BLaER1 treated with 17β-estradiol and CSF1 and Interleukin-3, amounts not matched to agents 10 nM and 100 nM (cell line): ENCODE data around the gene RFXANK.
A peak's percentile ranks its signal among the peaks of the same experiment; 100 is the strongest.

Experiments used
- H3K27ac ChIP-seq, 11 experiments: shearing (Covaris generic); formaldehyde crosslinking; 2 replicates each; pipeline ENCODE4 v1.8.1; 2022
- H3K27me3 ChIP-seq, 11 experiments: shearing (Covaris generic); formaldehyde crosslinking; 2 replicates each; pipeline ENCODE4 v1.8.1; 2022
- H3K36me3 ChIP-seq, 11 experiments: shearing (Covaris generic); formaldehyde crosslinking; 2 replicates each; pipeline ENCODE4 v1.8.1; 2022
- H3K4me1 ChIP-seq, 10 experiments: shearing (Covaris generic); formaldehyde crosslinking; 2 replicates each; pipeline ENCODE4 v1.8.1; 2022
- H3K4me2 ChIP-seq, 11 experiments: shearing (Covaris generic); formaldehyde crosslinking; 2 replicates each; pipeline ENCODE4 v1.8.1; 2022
- H3K4me3 ChIP-seq, 10 experiments: shearing (Covaris generic); formaldehyde crosslinking; 2 replicates each; pipeline ENCODE4 v1.8.1; 2022
- H3K9ac ChIP-seq, 11 experiments: shearing (Covaris generic); formaldehyde crosslinking; 2 replicates each; pipeline ENCODE4 v1.8.1; 2022
- H3K9me3 ChIP-seq, 11 experiments: shearing (Covaris generic); formaldehyde crosslinking; replicated peaks in 1 of 11; 2 replicates each; pipeline ENCODE4 v1.8.1; 2022
- H4K20me1 ChIP-seq, 11 experiments: shearing (Covaris generic); formaldehyde crosslinking; 2 replicates each; pipeline ENCODE4 v1.8.1; 2022
- Cebpa-rat ChIP-seq, 11 experiments: shearing (Covaris generic); IDR thresholded peaks; 2 replicates each; pipeline ENCODE4 v1.8.1; 2022

RFXANK gene

DNA sequence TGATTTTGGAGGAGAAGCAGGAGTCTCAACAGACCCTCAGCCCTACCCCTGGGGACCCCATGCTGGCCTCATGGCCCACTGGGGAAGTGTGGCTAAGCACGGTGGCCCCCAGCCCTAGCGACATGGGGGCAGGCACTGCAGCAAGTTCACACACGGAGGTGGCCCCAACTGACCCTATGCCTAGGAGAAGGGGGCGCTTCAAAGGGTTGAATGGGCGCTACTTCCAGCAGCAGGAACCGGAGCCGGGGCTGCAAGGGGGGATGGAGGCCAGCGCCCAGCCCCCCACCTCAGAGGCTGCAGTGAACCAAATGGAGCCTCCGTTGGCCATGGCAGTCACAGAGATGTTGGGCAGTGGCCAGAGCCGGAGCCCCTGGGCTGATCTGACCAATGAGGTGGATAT, 34.6 kb downstream of the RFXANK start:
- Histone ChIP-seq H3K4me3 (no peak overlapping the region), H3K27me3 (peaks cover 0 to 22% (median 20%) of the 10 kb centered on the region in 11 experiments; a peak in 20 of 22 replicates), H3K9me3 (no peaks in the 10 kb centered on the region), H3K27ac (no peak overlapping the region), H3K9ac (no peak overlapping the region), H4K20me1 (peaks cover 0 to 8% (median 0%) of the 10 kb centered on the region in 11 experiments; a peak in 3 of 22 replicates), H3K4me2 (no peak overlapping the region), H3K36me3 (no peaks in the 10 kb centered on the region), H3K4me1 (peaks cover 0 to 12% (median 9%) of the 10 kb centered on the region in 10 experiments; a peak in 11 of 20 replicates)
- TF ChIP-seq Cebpa-rat (IDR thresholded peaks at IDR 0.05), result no peak

DNA sequence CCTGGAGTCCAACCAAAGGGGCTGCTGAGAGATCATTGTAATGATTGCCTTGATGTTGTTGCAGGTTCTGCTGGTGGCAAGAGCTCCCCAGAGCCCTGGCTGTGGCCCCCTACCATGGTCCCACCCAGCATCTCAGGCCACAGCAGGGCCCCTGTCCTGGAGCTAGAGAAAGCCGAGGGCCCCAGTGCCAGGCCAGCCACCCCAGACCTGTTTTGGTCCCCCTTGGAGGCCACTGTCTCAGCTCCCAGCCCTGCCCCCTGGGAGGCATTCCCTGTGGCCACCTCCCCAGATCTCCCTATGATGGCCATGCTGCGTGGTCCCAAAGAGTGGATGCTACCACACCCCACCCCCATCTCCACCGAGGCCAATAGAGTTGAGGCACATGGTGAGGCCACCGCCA, 35.2 kb downstream of the RFXANK start:
- H3K9ac ChIP-seq, result no peak overlapping the region
- peaks cover 0 to 12% (median 9%) of the 10 kb centered on the region in 10 experiments; a peak in 11 of 20 replicates for H3K4me1 ChIP-seq
- peaks cover 0 to 8% (median 0%) of the 10 kb centered on the region in 11 experiments; a peak in 3 of 22 replicates for H4K20me1 ChIP-seq
- H3K27me3 ChIP-seq, result peaks cover 0 to 22% (median 20%) of the 10 kb centered on the region in 11 experiments; a peak in 20 of 22 replicates
- no peaks in the 10 kb centered on the region for H3K9me3 ChIP-seq
- no peak overlapping the region for H3K4me2 ChIP-seq
- no peak for TF ChIP-seq Cebpa-rat (IDR thresholded peaks at IDR 0.05)
- H3K4me3 ChIP-seq, result no peak overlapping the region
- no peaks in the 10 kb centered on the region for H3K36me3 ChIP-seq
- no peak overlapping the region for H3K27ac ChIP-seq

DNA sequence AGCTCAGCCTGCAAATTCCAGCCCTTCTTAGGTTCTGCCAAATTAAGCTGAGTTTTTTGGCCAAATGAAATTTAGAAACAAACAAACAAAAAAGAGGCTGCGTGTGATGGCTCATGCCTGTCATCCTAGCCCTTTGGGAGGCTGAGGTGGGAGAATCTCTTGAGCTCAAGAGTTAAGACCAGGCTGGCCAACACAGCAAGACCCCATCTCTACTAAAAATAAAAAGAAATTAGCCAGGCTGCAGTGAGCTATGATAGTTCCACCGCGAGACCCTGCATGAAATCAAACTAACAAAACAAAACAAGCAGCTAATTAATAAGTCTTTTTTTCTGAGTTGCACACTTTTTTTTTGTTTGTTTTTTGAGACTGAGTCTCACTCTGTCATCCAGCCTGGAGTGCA, 37.6 kb downstream of the RFXANK start:
- Histone ChIP-seq H3K27me3 (peaks cover 0 to 12% (median 10%) of the 10 kb centered on the region in 11 experiments; a peak in 19 of 22 replicates), H3K36me3 (no peaks in the 10 kb centered on the region)

DNA sequence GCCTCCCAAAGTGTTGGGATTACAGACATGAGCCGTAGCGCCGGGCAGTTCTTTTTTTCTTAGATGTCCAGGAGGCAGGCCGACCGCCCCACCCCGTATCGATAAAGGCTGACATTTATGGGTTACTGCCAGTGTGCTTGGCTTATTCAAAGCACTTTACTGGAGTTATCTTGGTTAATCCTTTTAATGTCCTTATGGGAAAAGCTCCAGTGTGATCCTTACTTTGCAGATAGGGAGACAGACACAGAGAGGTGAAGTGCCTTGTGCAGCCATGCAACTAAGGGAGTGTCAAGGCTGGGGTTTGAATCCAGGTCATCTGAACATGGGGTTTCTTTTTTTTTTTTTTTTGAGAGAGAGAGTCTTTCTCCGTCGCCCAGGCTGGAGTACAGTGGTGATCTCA, 38.9 kb downstream of the RFXANK start:
- Histone ChIP-seq H3K27ac (no peak overlapping the region), H3K4me1 (no peaks in the 10 kb centered on the region), H3K36me3 (no peaks in the 10 kb centered on the region), H3K9me3 (peaks cover 27 to 32% (median 29%) of the 10 kb centered on the region in 11 experiments), H4K20me1 (peaks cover 0 to 8% (median 0%) of the 10 kb centered on the region in 11 experiments; a peak in 2 of 22 replicates), H3K4me2 (no peak overlapping the region), H3K4me3 (no peak overlapping the region), H3K9ac (no peak overlapping the region), H3K27me3 (no peaks in the 10 kb centered on the region; a peak in 1 of 22 replicates)
- no peak for TF ChIP-seq Cebpa-rat (IDR thresholded peaks at IDR 0.05)

More for the DNA sequence above, 37.6 kb downstream of the RFXANK start:
- no peak for TF ChIP-seq Cebpa-rat (IDR thresholded peaks at IDR 0.05)
- H3K4me3 ChIP-seq, result no peak overlapping the region
- no peak overlapping the region for H3K4me2 ChIP-seq
- H3K27ac ChIP-seq, result no peak overlapping the region
- H4K20me1 ChIP-seq, result peaks cover 0 to 8% (median 0%) of the 10 kb centered on the region in 11 experiments; a peak in 2 of 22 replicates
- H3K9ac ChIP-seq, result no peak overlapping the region
- H3K4me1 ChIP-seq, result peaks cover 0 to 10% (median 9%) of the 10 kb centered on the region in 10 experiments; a peak in 11 of 20 replicates
- H3K9me3 ChIP-seq, result peaks cover 14 to 19% (median 16%) of the 10 kb centered on the region in 11 experiments

DNA sequence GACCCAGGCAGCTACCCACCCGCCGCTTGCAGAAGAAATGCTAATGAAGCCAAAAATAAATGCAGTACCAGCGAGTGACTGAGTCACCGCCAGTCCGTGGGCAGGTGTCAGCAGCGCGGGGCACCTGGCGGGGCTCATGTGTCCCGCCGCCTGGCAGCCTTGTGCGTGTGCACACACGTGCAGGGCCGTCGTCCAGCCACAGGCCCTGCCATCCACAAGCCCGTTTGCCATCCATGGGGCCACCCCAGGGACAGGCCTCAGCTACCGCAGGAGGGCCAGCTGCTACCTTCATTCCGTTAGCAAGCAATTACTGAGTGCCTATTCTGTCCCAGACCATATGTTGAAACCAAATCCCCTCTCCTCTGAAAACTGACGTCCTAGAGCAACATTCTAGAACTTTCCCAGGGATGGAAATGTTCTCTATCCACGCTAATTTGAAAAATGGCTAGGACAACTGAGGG, 40.2 kb downstream of the RFXANK start:
- H3K9me3 ChIP-seq, result peaks cover 34 to 44% (median 39%) of the 10 kb centered on the region in 11 experiments
- no peaks in the 10 kb centered on the region for H3K36me3 ChIP-seq
- no peaks in the 10 kb centered on the region for H3K4me1 ChIP-seq
- H3K9ac ChIP-seq, result no peak overlapping the region
- no peak for TF ChIP-seq Cebpa-rat (IDR thresholded peaks at IDR 0.05)
- no peaks in the 10 kb centered on the region; a peak in 1 of 22 replicates for H3K27me3 ChIP-seq
- H3K27ac ChIP-seq, result no peak overlapping the region
- no peaks in the 10 kb centered on the region; a peak in 1 of 22 replicates for H4K20me1 ChIP-seq
- no peak overlapping the region for H3K4me2 ChIP-seq
- H3K4me3 ChIP-seq, result no peak overlapping the region

DNA sequence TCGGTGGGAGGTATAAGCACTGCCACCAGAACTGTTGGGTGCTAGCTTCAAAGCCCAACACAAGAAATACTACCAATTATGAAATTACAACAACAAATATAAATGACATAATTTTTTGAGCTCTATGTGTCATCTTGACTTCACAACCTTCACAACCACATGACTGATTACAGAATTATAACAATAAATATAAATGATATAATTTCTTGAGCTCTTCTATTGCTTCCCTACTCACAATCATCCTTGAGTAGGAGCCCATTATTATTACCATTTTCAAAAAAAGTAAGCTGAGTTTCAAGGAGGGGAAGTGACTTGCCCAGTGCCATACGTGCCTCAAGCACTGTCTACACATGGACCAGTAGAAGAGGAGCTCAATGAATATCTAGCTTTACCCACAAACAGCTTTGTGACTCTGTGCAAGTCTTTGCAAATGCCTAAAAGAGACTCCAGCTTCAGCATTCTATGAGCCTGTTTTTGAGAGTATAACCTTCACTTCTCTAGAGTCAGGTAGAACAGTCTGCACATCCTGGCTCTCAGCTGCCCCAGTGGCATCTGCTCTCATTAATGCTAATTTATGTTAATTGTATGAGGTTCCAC, 42.3 kb downstream of the RFXANK start:
- H3K27ac ChIP-seq, result no peak overlapping the region
- H3K4me2 ChIP-seq, result no peak overlapping the region
- TF ChIP-seq Cebpa-rat (IDR thresholded peaks at IDR 0.05), result no peak
- no peak overlapping the region for H3K9ac ChIP-seq
- H3K9me3 ChIP-seq, result peaks cover 34 to 44% (median 39%) of the 10 kb centered on the region in 11 experiments
- no peaks in the 10 kb centered on the region for H4K20me1 ChIP-seq
- peak overlapping the region in 2 of 10 experiments; percentile 3 to 26; a peak in 2 of 20 replicates for H3K4me3 ChIP-seq
- H3K4me1 ChIP-seq, result no peaks in the 10 kb centered on the region
- no peaks in the 10 kb centered on the region for H3K36me3 ChIP-seq
- no peaks in the 10 kb centered on the region for H3K27me3 ChIP-seq

DNA sequence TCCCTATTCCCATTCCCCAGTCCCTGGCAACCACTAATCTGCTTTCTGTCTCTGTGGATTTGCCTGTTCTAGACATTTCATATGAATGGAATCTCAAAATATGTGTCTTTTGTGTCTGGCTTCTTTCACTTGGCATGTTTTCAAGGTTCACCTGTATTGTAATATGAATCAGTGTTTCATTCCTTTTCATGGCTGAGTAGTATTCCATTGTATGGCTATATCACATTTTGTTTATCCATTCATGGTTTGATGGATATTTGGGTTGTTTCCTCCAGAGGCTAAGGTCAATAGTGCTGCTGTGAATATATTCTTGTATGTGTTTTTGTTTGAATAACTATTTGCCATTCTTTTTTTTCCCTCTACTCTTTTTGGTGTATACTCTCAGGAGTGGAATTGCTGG, 44.1 kb downstream of the RFXANK start:
- no peak for TF ChIP-seq Cebpa-rat (IDR thresholded peaks at IDR 0.05)
- Histone ChIP-seq H3K27ac (no peak overlapping the region), H3K9ac (no peak overlapping the region), H3K4me1 (no peaks in the 10 kb centered on the region), H3K36me3 (no peaks in the 10 kb centered on the region), H3K4me2 (no peak overlapping the region), H3K27me3 (no peaks in the 10 kb centered on the region), H3K9me3 (peaks cover 34 to 44% (median 39%) of the 10 kb centered on the region in 11 experiments), H3K4me3 (no peak overlapping the region), H4K20me1 (no peaks in the 10 kb centered on the region)

DNA sequence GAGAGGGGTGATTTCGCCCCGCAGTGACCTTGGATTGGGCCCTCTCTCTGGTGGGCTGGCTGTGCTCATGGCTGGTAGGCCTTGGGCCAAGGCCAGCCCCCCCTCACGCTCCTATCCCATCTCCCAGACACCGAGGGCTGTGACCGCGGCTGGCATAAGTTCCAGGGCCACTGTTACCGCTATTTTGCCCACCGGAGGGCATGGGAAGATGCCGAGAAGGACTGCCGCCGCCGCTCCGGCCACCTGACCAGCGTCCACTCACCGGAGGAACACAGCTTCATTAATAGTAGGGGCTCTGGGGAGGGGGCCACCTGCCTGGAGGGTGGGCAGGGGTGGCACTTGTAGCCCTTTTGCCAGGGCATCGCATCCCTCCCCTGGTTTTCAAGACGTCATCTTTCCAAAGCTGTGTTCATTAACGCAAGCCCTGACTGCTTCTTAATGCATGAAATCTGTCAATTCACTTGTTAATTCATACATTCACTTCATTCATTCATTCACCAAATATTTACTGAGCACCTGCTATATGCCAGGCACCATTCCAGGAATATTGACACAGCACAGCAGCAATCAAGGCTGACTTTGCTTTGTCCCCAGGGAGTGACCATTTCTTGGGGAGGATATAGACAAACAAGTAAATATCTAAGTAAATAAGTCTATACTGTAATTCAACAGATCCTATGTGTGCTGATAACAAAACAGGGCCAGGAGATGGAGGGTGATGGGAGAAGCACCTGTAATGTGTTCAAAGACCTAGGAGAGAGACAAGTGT, 46.3 kb downstream of the RFXANK start:
- Histone ChIP-seq H3K36me3 (no peaks in the 10 kb centered on the region), H3K27me3 (no peaks in the 10 kb centered on the region), H3K9me3 (peaks cover 31 to 39% (median 37%) of the 10 kb centered on the region in 11 experiments), H3K4me3 (no peak overlapping the region), H3K9ac (no peak overlapping the region), H3K4me1 (no peaks in the 10 kb centered on the region), H3K4me2 (no peak overlapping the region), H3K27ac (no peak overlapping the region), H4K20me1 (no peaks in the 10 kb centered on the region)
- TF ChIP-seq Cebpa-rat (IDR thresholded peaks at IDR 0.05), result no peak

DNA sequence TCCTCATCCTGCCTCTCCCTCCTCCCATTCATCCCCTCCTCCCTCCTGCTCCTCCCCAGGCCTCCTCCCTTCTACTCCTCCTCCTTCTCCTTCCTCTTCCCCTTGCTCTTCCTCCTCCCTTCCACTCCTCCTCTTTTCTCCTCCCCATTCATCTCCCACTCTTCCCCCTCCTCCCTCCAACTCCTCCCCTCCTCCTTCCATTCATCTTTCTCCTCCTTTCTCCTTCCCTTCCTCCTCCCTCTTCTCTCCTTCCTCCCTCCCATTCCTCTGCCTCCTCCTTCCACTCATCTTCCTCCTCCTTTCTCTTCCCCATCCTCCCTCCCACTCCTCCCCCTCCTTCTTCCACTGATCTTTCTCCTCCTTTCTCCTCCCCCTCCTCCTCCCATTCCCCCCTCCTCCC, 47.6 kb downstream of the RFXANK start:
- peaks cover 18 to 26% (median 23%) of the 10 kb centered on the region in 11 experiments for H3K9me3 ChIP-seq

More for the DNA sequence above, 47.6 kb downstream of the RFXANK start:
- Histone ChIP-seq H4K20me1 (no peaks in the 10 kb centered on the region), H3K4me3 (no peak overlapping the region), H3K27ac (no peak overlapping the region), H3K4me1 (no peaks in the 10 kb centered on the region), H3K9ac (no peak overlapping the region), H3K36me3 (no peaks in the 10 kb centered on the region), H3K27me3 (no peaks in the 10 kb centered on the region), H3K4me2 (no peak overlapping the region)
- TF ChIP-seq Cebpa-rat (IDR thresholded peaks at IDR 0.05), result no peak
